ENCODE measurements around the gene SESTD1.

SESTD1 gene

GRCh38 chr2:179181002-179181401 is 83.6 kb downstream of the SESTD1 start:
- DNase-seq: no peak

- DNase-seq: no peak
Observed at GRCh38 chr2:179180242-179180641, 84.4 kb downstream of the SESTD1 start.

GRCh38 chr2:179179719-179180118 is 84.9 kb downstream of the SESTD1 start:
- no peak for DNase-seq

- no peak for DNase-seq
Observed at GRCh38 chr2:179177694-179178093, 86.9 kb downstream of the SESTD1 start.

GRCh38 chr2:179174240-179174639 is 90.4 kb downstream of the SESTD1 start:
- no peak for DNase-seq

GRCh38 chr2:179172894-179173293 is 91.7 kb downstream of the SESTD1 start:
- DNase-seq: no peak

GRCh38 chr2:179171371-179171770 is 93.3 kb downstream of the SESTD1 start:
- no peak for DNase-seq

GRCh38 chr2:179170901-179171300 is 93.7 kb downstream of the SESTD1 start:
- DNase-seq: peak; percentile 21

- no peak for DNase-seq
Observed at GRCh38 chr2:179165356-179166000, 99.2 kb downstream of the SESTD1 start.

GRCh38 chr2:179141206-179141605 is 123.4 kb downstream of the SESTD1 start:
- no peak for DNase-seq

GRCh38 chr2:179140571-179140970 is 124.1 kb downstream of the SESTD1 start:
- DNase-seq: no peak

GRCh38 chr2:179139506-179139905 is 125.1 kb downstream of the SESTD1 start:
- no peak for DNase-seq

- no peak for DNase-seq
Observed at GRCh38 chr2:179137200-179137759, 127.4 kb downstream of the SESTD1 start.

GRCh38 chr2:179133016-179133415 is 131.6 kb downstream of the SESTD1 start:
- DNase-seq: no peak

GRCh38 chr2:179132076-179132475 is 132.6 kb downstream of the SESTD1 start:
- DNase-seq: no peak

GRCh38 chr2:179130560-179130959 is 134.1 kb downstream of the SESTD1 start:
- no peak for DNase-seq

GRCh38 chr2:179129574-179130238 is 134.9 kb downstream of the SESTD1 start:
- peak; percentile 49 for DNase-seq

GRCh38 chr2:179125404-179125803 is 139.2 kb downstream of the SESTD1 start:
- no peak for DNase-seq

GRCh38 chr2:179124282-179124681 is 140.3 kb downstream of the SESTD1 start:
- no peak for DNase-seq

- no peak for DNase-seq
Observed at GRCh38 chr2:179123272-179123662, 141.4 kb downstream of the SESTD1 start.

GRCh38 chr2:179107737-179108136 is 156.9 kb downstream of the SESTD1 start:
- DNase-seq: no peak

- peak; percentile 73 for DNase-seq
Observed at GRCh38 chr2:179106676-179107428, 157.8 kb downstream of the SESTD1 start.

GRCh38 chr2:179106342-179106675 is 158.3 kb downstream of the SESTD1 start:
- DNase-seq: no peak

- peak; percentile 40 for DNase-seq
Observed at GRCh38 chr2:179104736-179105135, 159.9 kb downstream of the SESTD1 start.
